NK-92 (cell line): Measurements from ENCODE around the gene ABHD1.
"Not testable (repeated sequence)": the region's sequence is repeated elsewhere in the genome, so short reads cannot be mapped to it uniquely, and the experiment has no call there.

Experiments
- DNase-seq: peaks from one replicate; lab custom pipeline; 2025; ENCODE audit not compliant: unreplicated experiment; lab: John Stamatoyannopoulos, UW

Gene ABHD1

DNA sequence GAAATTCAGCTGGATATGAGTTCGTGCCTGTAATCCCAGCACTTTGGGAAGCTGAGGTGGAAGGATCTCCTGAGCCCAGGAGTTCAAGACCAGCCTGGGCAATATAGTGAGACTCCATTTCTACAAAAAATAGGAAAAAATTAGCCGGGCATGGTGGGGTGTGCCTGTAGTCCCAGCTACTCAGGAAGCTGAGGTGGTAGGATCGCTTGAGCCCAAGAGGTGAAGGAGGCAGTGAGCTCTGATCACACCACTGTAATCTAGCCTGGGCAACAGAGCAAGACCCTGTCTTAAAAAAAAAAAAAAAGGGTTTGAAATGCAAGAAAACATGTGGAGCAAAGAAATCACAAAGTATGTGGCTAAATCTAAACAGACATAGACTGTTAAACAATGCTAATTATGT lies 14.5 kb upstream of the ABHD1 start:
- DNase-seq: no peak

DNA sequence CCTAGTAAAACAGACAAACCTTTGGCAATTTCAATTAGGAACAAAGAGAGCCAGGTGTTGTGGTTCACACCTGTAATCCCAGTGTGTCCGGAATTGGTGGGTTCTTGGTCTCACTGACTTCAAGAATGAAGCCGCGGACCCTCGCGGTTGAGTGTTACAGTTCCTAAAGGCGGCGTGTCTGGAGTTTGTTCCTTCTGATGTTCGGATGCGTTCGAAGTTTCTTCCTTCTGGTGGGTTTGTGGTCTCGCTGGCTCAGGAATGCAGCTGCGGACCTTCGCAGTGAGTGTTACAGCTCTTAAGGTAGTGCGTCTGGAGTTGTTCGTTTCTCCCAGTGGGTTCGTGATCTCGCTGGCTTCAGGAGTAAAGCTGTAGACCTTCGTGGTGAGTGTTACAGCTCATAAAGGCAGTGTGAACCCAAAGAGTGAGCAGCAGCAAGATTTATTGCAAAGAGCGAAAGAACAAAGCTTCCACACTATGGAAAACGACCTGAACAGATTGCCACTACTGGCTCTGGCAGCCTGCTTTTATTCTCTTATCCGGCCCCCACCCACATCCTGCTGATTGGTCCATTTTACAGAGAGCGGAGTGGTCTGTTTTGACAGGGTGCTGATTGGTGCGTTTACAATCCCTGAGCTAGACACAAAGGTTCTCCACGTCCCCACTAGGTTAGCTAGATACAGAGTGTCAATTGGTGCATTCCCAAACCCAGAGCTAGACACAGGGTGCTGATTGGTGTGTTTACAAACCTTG lies 12.8 kb upstream of the ABHD1 start:
- not testable (repeated sequence) for DNase-seq

DNA sequence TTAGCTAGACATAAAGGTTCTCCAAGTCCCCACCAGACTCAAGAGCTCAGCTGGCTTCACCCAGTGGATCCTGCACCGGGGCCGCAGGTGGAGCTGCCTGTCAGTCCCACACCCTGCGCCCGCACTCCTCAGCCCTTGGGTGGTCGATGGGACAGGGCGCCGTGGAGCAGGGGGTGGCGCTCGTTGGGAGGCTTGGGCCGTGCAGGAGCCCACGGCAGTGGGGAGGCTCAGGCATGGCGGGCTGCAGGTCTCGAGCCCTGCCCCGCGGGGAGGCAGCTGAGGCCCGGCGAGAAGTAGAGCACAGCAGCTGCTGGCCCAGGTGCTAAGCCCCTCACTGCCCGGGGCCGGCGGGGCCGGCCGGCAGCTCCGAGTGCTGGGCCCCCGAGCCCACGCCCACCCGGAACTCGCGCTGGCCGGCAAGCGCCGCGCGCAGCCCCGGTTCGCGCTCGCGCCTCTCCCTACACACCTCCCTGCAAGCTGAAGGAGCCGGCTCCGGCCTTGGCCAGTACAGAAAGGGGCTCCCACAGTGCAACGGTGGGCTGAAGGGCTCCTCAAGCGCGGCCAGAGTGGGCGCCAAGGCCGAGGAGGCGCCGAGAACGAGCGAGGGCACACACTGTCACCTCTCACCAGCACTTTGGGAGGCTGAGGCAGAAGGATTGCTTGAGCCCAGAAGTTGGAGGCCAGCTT lies 12.1 kb upstream of the ABHD1 start:
- DNase-seq: not testable (repeated sequence)

DNA sequence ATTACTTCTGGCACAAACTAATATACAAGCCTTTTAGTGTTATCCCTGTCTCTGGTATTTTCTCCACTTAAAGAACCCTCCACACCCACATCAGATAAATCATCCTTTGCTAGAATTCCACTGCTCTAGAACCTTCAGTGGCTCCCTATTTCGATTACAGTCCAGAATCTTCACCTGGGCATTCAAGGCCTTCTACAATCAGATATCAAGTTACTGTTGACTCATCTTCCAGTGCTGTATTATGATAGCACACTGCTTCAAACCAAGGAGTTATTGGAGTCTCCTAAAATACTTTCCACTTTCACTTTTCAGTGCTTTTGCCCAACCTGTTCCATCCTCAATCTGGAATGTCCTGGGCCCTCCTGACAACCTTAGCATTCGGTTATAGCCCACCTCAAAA lies 8.1 kb upstream of the ABHD1 start:
- DNase-seq: no peak

DNA sequence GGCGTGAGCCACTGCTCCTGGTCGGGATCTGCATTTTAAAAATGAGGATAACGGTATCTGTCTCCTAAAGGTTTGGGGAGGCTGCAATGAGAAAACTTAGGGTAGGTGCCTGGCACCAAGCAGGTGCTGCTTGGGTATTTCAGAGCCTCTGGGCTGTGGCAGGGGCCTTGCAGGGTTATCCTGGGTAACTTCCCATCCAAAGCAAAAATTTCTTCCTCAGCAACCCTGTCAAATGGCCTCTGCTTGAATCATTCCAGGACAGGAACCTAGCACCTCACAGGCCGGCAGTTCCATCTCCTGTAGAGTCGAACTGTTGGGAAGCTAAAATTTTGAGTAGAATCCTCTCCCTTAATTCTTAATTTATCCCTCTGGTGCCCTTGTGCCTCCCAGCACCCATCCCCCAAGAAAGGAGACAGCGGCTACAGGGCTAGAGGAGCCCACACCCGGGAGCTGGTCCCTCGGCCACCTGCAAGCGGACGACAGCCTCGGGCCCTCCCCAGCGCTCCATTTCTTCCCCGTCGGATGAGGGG lies 5.6 kb upstream of the ABHD1 start:
- DNase-seq: no peak

DNA sequence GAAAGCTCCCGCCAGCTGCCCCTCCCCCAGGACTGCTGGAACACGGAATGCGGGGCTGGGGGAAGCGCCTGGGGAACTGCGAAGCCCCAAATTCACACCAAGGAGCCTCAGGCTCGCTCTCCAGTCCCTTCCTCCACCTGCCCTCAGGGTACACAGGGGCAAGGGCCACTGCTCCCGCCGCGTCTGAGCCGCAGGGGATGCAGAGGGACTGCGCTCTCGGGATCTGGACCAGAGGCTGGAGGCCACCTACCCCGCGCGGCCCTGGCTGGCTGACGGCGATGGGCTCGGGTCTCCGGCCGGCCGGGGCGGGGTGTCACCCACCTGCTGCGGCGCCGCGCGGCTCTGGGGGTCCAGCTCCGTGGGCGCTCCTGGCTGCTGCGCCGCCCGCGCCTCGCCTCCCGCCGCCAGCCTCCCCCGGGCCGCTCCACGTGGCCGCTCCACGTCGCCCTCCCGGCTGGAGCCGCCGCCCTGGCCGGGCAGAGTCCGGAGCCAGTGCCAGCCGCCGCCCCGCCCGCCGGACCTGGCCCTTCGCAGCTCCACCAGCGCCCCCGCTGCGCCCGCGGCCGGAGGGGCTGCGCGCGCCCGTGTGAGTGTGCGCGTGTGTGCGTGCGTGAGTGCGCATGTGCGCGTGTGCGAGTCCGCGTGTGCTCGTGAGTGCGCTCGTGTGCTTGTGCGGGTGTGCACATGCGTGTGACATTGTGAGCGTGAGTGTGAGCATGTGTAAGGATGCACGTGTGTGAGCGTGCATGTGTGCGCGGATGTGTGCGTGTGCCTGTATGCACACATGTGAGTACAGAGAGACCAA lies 4.9 kb upstream of the ABHD1 start, which contains the start of gene CGREF1:
TSS of gene CGREF1 (minus strand) at position 604 of the 805 bp plus-strand sequence. CDS start 14,762 bp downstream, outside the sequence.
- DNase-seq: no peak

DNA sequence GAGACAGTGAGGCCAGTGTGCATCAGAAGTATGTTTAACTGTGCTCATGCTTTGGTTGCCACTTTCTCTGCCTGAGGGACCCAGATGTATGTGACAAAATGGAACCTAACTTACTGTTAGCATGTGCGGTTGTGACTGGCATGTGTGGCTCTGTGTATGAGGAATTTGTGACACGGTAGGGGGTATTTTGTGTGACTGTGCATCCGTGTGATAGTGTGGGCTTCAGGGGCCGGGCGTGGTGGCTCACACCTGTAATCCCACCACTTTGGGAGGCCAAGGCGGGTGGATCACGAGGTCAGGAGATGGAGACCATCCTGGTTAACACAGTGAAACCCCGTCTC lies 4.3 kb upstream of the ABHD1 start:
- DNase-seq: not testable (repeated sequence)

DNA sequence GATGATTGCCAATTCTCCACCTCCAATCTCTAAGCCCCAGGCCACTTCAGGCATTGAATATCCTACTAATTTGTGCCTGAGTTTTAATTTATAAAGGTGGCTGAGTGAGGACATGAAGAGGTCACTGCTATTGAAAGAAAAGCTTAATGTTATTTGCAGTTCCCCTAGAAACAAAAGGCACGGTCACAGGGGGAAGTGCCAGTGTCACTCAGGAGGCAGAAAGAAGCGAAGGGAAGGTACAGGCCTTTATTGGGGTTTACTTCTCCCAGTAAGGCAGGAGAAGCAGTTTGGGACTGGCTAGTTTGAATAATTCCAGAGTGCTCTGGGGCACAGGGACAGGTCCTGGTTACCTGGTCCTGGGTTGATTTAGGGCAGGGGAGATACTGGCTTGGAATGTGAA lies 1.7 kb upstream of the ABHD1 start:
- no peak for DNase-seq

DNA sequence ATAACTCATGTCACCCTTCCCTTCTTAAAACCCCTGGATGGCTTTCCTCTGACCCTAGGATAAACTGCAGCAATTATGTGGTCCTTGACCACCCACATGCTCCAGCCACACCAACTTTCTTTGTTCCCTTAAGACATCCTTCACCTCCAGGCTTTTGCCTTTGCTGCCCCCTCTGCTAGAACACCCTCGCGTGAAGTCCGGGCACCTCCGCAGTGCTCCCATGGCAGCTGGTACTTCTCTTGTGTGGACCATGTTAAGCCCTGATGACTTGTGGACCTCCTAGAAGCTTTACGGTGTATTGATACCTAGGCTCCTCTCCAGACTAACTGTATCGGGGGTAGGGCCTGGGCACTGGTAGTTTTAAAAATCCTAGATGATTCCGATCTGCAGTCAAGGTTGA lies 824 bp upstream of the ABHD1 start:
- no peak for DNase-seq

DNA sequence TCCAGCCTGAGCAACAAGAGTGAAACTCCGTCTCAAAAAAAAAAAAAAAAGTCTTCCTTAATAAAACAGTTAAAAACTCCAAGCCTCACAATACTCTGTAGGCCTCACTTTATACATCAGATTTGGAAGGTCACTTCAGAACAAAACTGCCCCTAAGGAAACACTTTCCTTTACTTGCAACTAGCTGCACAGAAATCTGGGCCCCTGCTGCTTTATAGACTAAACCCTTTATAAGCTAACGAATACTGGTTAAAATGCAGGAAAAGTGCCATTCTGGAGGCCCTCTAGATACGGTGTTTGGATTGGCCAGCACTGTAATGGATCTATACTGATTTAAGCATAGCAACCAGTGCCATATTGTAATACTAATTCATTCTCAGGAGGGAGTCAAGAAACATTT lies 1.5 kb downstream of the ABHD1 start:
- DNase-seq: no peak

DNA sequence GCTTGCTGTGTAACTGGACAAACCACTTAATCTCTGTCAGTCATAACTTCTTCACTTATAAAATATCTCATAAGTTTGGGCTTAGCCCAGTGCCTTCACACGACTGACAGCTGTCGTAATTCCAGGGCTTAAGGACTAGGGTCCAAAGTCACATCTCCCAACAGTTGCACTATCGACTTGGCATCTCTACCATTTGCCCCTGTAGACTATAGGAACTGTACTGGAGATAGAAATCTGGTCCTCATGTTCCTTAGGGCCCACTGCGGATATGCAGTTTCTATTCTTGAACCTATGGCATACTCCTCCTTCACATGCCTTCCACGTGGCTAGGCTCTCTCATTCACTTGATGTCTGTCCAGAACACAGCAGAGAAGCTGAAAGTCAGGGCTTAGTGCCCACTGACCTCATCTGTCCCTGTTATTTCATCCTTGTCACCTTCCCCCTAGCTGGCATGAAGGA lies 2.7 kb downstream of the ABHD1 start:
- no peak for DNase-seq

DNA sequence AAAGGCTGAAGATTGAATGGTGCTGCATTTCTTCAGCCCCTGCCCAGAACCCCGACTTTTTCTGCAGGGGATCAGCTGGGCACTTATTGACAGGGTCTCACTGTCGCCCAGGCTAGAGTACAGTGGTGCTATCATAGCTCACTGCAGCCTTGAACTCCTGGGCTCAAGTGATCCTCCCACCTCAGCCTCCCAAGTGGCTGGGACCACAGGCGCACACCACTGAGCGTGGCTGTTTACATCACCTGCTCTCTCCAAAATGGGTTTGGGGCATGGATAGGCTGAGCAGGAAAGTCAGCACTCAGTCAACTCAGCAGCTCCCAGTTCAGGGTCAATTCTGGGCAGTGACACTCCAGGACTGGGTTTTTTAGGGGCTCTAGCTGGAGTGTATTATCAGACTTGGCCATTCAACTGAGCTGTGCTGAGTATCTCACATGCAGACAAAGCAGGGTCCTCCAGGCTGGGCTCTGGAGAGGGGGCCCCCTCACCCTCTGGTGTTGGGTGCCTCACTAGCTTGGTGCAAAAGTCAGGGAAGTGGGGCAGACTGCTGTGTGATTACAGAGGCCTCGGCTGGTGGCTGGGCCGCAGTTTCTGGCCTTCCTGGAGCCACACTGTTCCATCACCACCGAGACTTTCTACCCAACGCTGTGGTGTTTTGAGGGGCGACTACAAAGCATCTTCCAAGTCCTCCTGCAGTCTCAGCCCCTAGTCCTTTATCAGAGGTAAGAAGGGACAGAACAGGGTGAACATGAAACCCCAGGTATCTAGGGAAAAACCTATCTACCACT lies 4.5 kb downstream of the ABHD1 start:
- DNase-seq: no peak

DNA sequence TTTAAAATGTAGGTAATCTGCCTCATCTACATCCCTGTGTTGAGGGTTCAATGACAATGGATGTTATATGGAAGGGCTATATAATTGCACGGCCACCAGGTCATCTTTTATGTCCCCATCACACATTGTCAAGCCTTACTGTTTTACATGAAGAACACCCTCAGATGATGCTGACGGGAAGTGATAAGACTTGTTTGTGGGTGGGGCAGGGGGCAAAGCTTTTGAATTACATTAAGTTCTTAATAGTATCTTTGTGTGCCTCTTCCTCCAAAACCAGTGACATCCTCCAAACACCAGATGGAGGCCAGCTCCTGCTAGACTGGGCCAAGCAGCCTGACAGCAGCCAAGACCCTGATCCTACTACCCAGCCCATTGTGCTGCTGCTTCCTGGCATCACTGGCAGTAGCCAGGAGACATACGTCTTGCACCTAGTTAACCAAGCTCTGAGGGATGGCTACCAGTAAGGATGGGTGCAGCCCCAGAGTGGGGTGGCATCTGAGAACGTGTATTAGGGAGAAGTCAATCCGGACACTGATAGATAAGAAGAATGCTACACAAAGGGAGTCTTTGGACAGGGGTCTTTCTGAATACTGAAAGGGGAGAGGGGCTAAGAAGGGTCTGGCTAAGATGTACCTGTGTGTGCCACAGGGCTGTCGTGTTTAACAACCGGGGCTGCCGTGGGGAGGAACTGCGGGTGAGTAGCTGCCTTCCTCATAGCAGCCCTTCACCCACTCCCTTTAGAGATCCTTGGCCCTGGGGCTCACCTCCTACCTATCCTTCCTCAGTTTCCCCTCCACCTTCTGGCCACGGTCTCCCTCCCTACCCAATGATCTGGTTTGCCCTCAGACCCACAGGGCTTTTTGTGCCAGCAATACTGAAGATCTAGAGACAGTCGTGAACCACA lies 5.3 kb downstream of the ABHD1 start:
- DNase-seq: no peak

DNA sequence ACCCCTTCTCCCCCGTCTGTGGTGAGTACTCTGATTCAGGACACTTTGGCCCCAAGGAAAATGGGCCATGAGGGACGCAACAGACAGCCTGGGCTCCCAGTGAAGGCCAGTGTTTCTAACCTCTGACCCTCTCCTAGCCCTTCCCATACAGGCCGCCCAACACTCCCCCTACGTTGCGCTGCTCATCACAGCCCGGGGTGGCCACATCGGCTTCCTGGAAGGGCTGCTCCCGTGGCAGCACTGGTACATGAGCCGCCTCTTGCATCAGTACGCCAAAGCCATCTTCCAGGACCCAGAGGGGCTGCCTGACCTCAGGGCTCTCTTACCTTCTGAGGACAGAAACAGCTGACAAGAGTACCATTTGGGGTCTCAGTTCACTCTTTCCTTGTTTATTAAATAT lies 6.8 kb downstream of the ABHD1 start:
- no peak for DNase-seq

DNA sequence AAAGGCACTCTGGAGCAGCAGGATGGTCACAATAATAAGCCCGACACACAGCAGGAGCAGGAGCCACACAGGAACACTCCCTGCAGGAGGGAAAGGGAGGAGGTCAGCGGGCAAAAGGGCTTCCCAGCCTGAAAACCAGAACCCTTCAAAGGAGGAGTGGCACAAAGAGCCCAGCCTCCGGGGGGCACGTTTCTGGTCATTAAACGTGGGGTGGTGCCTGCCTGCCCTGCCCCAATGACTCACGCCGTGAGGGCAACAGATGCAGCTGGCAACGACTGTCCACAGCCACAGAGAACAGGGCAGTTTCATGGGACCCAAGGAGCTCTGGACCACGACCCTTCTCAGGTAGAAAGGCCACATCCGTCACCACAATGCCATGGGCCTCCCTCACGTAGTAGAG lies 7.8 kb downstream of the ABHD1 start:
- DNase-seq: no peak

DNA sequence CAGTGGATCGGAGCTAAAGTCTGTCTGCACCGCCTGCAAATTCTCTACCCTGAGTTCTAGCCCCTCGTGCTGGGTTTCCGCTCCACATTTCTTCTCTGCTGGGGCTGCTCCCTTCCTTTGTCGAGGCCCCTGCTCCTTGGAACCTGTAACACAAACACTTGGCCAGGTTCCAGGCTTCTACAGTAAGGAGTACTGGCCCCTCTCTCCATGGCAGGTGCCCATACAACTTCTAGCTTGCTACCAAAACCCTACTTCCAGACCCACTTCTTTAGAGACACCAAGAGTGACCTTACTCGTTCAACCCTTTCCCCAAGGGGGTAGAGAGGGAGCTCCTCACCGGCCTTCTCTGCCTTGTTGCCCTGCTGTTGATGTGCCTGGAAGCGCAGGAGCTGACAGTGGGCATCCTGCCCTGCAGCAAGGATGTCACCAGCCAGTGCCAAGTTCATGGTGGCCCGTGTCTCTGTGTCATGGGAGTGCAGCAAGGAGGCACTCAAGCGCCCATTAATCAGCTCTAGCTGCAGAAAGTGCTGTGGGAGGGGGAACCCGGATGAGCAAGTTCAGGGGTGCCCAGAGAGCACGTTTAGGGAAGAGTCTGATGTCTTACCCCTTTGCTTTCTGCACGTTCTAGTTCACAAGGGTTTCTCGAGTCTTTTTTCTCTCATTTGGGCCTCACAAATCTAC lies 9.7 kb downstream of the ABHD1 start:
- DNase-seq: no peak

DNA sequence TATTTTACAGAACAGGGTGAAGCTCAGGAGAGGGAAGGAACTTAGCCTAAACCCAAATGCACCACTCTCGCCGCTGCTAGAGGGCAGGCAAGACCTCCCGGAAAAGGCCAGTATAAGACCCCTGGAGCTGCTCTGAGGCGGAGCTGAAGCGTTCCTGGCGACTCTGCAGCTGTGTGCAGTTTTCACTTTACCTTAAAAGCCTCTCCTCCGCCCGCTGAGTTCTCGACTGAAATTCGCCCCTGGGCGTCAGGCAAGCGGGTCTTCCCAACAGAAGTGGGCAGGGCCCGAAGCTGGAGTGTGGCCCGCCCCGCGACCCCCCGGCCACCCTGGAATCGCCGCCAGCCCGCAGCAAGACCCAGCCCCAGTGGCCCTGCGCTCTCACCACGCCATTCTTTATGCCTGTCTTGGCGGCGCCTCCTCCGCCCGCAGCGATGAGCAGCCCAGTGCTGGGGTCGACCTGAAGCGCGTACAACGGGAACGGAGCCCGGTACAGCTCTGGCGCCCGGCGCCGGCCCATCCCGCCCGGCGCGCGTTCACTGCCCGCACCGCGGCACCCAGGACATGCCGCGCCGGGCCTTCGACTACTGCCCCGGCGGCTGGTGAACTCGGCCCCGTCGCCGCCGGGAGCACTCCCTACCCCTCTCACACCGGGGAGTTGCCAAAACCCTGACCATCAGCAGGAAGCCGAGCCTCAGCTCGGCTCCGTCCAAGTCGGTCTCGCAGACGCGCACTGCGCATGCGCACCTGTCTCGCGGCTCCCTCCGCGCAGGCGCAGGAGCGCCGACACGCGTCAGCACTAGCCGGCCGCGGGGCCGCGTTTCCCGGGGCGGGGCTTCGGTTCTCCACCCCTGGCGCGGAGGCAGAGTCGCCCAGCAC lies 10.5 kb downstream of the ABHD1 start, which contains the start of gene PREB:
TSS of gene PREB (minus strand) at position 732 of the 876 bp plus-strand sequence. CDS start at position 517, 215 bp downstream.
- peak; percentile 76 for DNase-seq
